Measurements from ENCODE around the gene ANKRD34A.

DNA sequence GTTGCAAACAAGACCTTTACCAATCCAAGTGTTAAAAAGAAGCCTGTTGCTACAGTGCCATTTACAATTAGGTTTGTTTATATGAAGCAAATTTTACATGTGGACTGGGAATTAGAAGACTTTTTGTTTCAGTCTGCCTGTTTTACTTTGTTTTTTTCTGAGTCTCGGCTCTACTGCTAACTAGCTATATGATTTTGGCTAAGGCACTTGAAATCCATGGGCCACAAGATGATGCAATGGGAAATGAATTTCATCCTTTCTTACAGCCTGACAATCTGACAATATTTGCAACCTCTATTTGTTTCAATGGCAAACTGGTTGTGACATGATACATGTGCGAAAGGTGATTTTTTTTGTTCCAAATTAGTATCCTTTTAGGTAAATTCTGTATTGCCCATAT is 42.1 kb downstream of the ANKRD34A start:
- TF ChIP-seq CTCF (IDR thresholded peaks at IDR 0.05) (no peak), POLR2A (IDR thresholded peaks at IDR 0.05) (no peak)
